Activated naive CD4-positive, alpha-beta T cell treated with anti-CD3 and anti-CD28 coated beads, Interleukin-2, amount 50 U/mL, for 72 hours (primary cell): ENCODE results near the gene UTS2B. TPM values are rescaled to one million over a fixed set of nuclear protein-coding genes. Genes with fewer than 3 reads are reported as not detected.

Source experiments
- ATAC-seq, 2 donors: fragments of 150-1000 bp; cut with Tn5 transposase; 2 replicates each; pipeline ENCODE4 v1.10.0; 2021; ENCODE audit warnings: mild to moderate bottlenecking in 2 of 2, moderate library complexity in 2 of 2
- DNase-seq, 2 donors: peaks; one replicate each; pipeline ENCODE4 v3.0.0; 2021 to 2022; ENCODE audit warnings: low spot score in 2 of 2
- H3K27ac Mint-ChIP-seq, 2 donors: one replicate each; pipeline ENCODE4 v1.8.0; 2022; ENCODE audit warnings: mild to moderate bottlenecking in 2 of 2, mixed read lengths in 2 of 2
- H3K36me3 Mint-ChIP-seq, 2 donors: one replicate each; pipeline ENCODE4 v1.8.0; 2022; ENCODE audit warnings: mixed read lengths in 2 of 2
- H3K9me3 Mint-ChIP-seq, 2 donors: one replicate each; pipeline ENCODE4 v1.8.0; 2022; ENCODE audit warnings: mixed read lengths in 2 of 2
- total RNA-seq, 2 donors: library from RNA; stranded (reverse); gene quantifications; one replicate each; pipeline ENCODE4 v1.2.3, GENCODE V29; 2022

UTS2B gene
- total RNA-seq, 2 donors from 2014 or later: not detected

GRCh38 chr3:191306428-191306827 is 23.9 kb downstream of the UTS2B start:
- DNase-seq (no peak), ATAC-seq (no peak)
- no peak overlapping the region for H3K27ac Mint-ChIP-seq
- H3K36me3 Mint-ChIP-seq: no peaks in the 10 kb centered on the region
- no peaks in the 10 kb centered on the region for H3K9me3 Mint-ChIP-seq

GRCh38 chr3:191303596-191303995 is 26.7 kb downstream of the UTS2B start:
- ATAC-seq (no peak), DNase-seq (no peak)
- Mint-ChIP-seq H3K9me3 (no peaks in the 10 kb centered on the region), H3K36me3 (no peaks in the 10 kb centered on the region), H3K27ac (no peak overlapping the region)

- no peak for ATAC-seq
- no peak overlapping the region for H3K27ac Mint-ChIP-seq
Observed at GRCh38 chr3:191302451-191302850, 27.9 kb downstream of the UTS2B start.

GRCh38 chr3:191301782-191302411 is 28.4 kb downstream of the UTS2B start:
- Mint-ChIP-seq H3K36me3 (no peaks in the 10 kb centered on the region), H3K27ac (no peak overlapping the region)
- DNase-seq: no peak

More at GRCh38 chr3:191302451-191302850, 27.9 kb downstream of the UTS2B start:
- Mint-ChIP-seq H3K9me3 (no peaks in the 10 kb centered on the region), H3K36me3 (no peaks in the 10 kb centered on the region)
- no peak for DNase-seq

GRCh38 chr3:191301017-191301416 is 29.3 kb downstream of the UTS2B start:
- Mint-ChIP-seq H3K27ac (no peak overlapping the region), H3K9me3 (no peaks in the 10 kb centered on the region), H3K36me3 (no peaks in the 10 kb centered on the region)
- ATAC-seq (no peak), DNase-seq (no peak)

More at GRCh38 chr3:191301782-191302411, 28.4 kb downstream of the UTS2B start:
- no peak for ATAC-seq
- H3K9me3 Mint-ChIP-seq: no peaks in the 10 kb centered on the region

- no peak for DNase-seq
- no peak for ATAC-seq
- Mint-ChIP-seq H3K27ac (no peak overlapping the region), H3K9me3 (no peaks in the 10 kb centered on the region), H3K36me3 (no peaks in the 10 kb centered on the region)
Observed at GRCh38 chr3:191300422-191300821, 29.9 kb downstream of the UTS2B start.

GRCh38 chr3:191298846-191299245 is 31.5 kb downstream of the UTS2B start:
- ATAC-seq: no peak
- no peaks in the 10 kb centered on the region for H3K9me3 Mint-ChIP-seq
- no peaks in the 10 kb centered on the region for H3K36me3 Mint-ChIP-seq
- no peak overlapping the region for H3K27ac Mint-ChIP-seq
- DNase-seq: no peak

GRCh38 chr3:191296041-191296541 is 34.2 kb downstream of the UTS2B start:
- Mint-ChIP-seq H3K36me3 (no peaks in the 10 kb centered on the region), H3K27ac (no peak overlapping the region), H3K9me3 (no peaks in the 10 kb centered on the region)
- DNase-seq (no peak), ATAC-seq (no peak)

- Mint-ChIP-seq H3K27ac (no peak overlapping the region), H3K9me3 (no peaks in the 10 kb centered on the region), H3K36me3 (no peaks in the 10 kb centered on the region)
- no peak for ATAC-seq
- DNase-seq: no peak
Observed at GRCh38 chr3:191294291-191294690, 36.0 kb downstream of the UTS2B start.

GRCh38 chr3:191292243-191293015 is 37.9 kb downstream of the UTS2B start:
- Mint-ChIP-seq H3K27ac (no peak overlapping the region), H3K9me3 (no peaks in the 10 kb centered on the region), H3K36me3 (no peaks in the 10 kb centered on the region)
- ATAC-seq (no peak), DNase-seq (no peak)

- no peaks in the 10 kb centered on the region for H3K36me3 Mint-ChIP-seq
- ATAC-seq (no peak), DNase-seq (no peak)
- no peaks in the 10 kb centered on the region for H3K9me3 Mint-ChIP-seq
- no peak overlapping the region for H3K27ac Mint-ChIP-seq
Observed at GRCh38 chr3:191290311-191291025, 39.9 kb downstream of the UTS2B start.

GRCh38 chr3:191283400-191283799 is 46.9 kb downstream of the UTS2B start:
- no peaks in the 10 kb centered on the region for H3K36me3 Mint-ChIP-seq
- H3K9me3 Mint-ChIP-seq: no peaks in the 10 kb centered on the region
- DNase-seq (no peak), ATAC-seq (no peak)
- no peak overlapping the region for H3K27ac Mint-ChIP-seq

- no peaks in the 10 kb centered on the region for H3K9me3 Mint-ChIP-seq
- H3K27ac Mint-ChIP-seq: no peak overlapping the region
- no peak for DNase-seq
- no peak for ATAC-seq
- H3K36me3 Mint-ChIP-seq: no peaks in the 10 kb centered on the region
Observed at GRCh38 chr3:191282251-191283185, 47.8 kb downstream of the UTS2B start.

GRCh38 chr3:191280882-191281281 is 49.4 kb downstream of the UTS2B start:
- Mint-ChIP-seq H3K9me3 (no peaks in the 10 kb centered on the region), H3K27ac (no peak overlapping the region), H3K36me3 (no peaks in the 10 kb centered on the region)
- ATAC-seq: no peak
- no peak for DNase-seq

GRCh38 chr3:191280111-191280510 is 50.2 kb downstream of the UTS2B start:
- no peak for DNase-seq
- Mint-ChIP-seq H3K9me3 (no peaks in the 10 kb centered on the region), H3K36me3 (no peaks in the 10 kb centered on the region), H3K27ac (no peak overlapping the region)
- ATAC-seq: no peak

GRCh38 chr3:191275751-191276150 is 54.6 kb downstream of the UTS2B start:
- Mint-ChIP-seq H3K9me3 (peaks cover 0 to 7% of the 10 kb centered on the region in 2 donors), H3K27ac (no peak overlapping the region), H3K36me3 (no peaks in the 10 kb centered on the region)
- DNase-seq (no peak), ATAC-seq (no peak)
